ENCODE data around the gene PSKH1.

PSKH1 gene

DNA sequence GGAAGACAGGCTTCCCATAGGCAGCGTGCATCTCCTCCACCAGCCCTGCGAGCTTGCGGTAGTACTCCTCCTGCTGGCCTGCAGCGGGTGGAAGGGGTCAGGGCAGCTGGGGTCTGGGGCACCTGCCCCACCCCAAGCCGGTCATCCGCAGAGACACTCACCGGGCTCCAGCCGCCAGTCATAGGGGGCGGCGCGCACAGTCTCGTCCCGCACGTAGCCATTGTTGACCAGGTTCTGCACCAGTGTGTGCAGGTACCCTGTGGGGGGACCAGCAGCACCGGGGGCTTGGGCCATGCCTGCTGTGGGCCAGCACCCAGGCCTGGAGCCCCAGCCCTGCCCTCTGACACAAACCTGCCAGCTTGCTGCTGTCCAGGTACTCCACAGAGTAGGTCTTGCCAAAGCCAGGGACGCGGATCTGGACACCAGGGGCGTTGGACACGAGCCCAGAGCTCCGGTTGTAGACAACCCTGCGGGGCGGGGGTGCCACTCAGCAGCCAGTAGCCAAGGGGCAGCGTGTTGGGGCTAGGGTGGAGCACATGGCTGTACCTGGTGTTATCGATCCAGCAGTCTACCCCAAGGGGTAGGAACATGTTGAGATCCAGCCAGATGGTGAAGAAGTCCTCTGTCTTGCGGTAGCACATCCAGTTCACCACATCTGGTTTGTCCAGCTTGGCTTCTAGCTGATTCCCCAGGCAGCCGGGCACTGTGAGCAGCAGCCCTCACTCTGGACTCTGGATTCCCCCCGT lies 49.6 kb downstream of the PSKH1 start:
- DNase-seq, result no peak

DNA sequence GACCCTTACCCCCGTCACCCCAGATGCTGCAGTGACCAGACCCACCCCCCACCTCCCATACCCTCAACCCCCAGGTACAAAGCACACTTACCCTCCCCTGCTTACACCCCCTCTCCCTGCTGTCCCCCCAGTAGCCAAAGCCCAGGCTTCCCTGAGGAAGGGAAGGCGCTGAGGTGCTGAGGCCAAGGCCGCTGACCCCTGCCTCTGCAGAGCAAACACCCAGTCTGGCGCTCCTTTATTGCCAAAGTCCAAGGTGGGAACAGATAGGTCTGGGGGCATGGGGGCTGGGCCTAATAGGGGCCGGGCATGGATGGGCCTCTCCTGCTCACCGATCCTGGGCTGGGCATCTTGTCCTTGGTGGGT lies 50.2 kb downstream of the PSKH1 start:
- no peak for DNase-seq

- peak; percentile 92 for DNase-seq
These were observed 50.8 kb downstream of the PSKH1 start, which contains the start of gene LCAT for GRCh38 chr16:67943619-67944504. Gene LCAT, minus strand, starts transcription at chr16:67944120. Its CDS starts 19 bp downstream, at chr16:67944101.

DNA sequence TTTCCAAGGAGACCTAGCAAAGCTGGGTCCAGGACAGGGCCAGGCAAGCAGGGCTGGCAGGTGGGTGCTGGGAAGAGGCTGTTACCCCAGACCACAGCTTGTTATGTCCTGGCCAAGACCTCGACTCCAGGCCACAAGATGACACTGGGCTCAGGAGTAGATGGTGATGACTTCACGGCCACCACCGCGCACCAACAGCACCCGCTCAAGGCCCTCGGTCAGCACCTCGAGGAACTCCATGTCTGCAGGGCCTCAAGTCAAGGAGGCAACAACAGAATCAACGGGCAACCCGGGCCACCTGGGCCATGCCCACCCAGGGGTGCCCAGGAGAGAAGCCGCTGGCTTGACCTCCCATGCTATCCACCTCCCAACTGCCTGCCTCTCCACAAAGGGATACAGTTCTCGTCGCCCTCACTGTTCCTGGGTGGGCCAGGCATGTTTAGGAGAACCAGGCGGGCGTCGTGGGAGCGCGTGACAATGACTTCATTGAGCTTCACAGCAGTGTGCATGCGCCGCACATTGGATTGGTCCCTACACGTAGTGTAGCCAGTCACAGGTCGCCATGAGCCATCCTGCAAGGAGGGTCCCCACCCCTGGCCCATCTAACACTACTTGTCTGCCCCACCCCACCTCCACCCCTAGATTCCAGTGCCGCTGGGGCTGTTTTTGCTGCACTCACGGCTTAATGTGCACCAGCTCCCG lies 51.8 kb downstream of the PSKH1 start:
- no peak for DNase-seq

- no peak for DNase-seq
These were observed 52.4 kb downstream of the PSKH1 start for GRCh38 chr16:67945392-67945933.

- no peak for DNase-seq
These were observed 53.1 kb downstream of the PSKH1 start for GRCh38 chr16:67946128-67946569.

DNA sequence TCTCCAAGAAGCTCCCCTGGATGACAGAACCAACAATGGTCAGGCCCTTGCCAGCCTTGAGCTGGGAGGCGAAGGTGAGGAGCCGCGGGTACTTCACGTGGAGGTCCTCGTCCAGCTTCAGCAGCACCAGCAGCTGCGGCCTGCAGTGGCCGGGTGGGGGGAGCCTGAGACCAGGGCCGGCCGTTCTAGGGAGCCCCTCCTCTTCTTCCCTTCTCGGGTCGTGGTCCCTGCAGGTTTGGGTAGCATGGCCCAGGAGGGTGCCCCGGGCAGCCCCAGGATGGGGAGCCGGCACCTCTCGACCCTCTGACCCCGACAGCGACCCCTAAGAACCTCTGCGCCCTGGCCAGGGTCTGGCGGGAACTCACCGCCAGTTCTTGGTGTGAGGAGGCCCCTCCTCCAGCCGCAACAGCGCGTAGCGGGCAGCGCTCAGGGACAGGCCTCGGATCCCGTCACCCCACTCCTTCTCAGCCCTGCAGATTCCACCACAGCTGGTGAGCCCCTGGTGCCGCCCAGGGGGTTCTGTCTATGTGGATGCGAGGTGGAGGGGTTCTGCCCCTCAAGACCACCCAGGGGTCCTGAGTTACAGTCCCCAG lies 54.0 kb downstream of the PSKH1 start:
- no peak for DNase-seq

DNA sequence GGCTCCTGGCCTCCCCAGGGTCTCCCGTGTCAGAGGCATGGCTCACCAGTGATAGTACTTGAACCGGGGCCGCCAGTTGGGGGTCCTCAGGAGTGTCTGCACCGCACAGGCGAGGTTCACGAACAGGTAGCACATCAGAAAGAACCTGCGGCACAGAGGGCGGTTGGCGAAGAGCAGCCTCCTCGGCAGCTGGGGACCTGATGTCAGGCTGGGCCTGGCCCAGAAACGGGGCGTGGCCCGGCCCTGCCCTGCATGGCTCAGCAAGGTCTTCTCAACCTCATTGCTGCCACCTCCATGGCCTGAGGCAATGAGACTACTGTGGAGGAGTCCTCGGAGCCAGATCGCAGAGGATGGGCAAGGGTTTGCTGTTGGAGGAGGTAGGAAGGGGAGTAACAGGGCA lies 55.0 kb downstream of the PSKH1 start:
- no peak for DNase-seq

GRCh38 chr16:67949645-67950044 lies 56.6 kb downstream of the PSKH1 start:
- DNase-seq, result no peak

DNA sequence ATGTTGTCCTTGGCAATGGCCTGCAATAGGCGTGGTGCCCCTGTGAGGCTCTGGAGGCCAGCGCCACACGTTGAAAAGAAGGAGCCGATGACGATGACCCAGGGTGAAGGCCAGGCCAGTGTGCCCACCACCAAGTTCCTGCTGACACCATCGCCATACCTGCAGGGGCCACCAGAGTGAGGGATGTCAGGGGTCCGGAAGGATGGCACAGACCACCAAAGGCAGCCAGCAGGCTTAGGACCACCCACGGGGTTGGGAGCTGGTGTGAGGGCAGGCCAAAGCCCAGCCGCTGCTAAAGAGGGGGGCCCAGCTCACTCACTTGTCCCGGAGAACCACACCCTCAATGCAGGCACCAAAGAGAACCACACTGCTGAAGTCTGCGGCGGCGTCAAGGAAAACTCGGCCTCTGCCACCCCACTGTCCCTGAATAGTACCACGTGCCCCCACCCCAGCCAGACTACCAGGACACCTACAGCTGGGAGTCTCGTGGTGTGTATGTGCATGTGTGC lies 57.3 kb downstream of the PSKH1 start:
- DNase-seq, result no peak

GRCh38 chr16:67951485-67951884 lies 58.4 kb downstream of the PSKH1 start:
- no peak for DNase-seq

- no peak for DNase-seq
These were observed 60.8 kb downstream of the PSKH1 start for GRCh38 chr16:67953641-67954375.

DNA sequence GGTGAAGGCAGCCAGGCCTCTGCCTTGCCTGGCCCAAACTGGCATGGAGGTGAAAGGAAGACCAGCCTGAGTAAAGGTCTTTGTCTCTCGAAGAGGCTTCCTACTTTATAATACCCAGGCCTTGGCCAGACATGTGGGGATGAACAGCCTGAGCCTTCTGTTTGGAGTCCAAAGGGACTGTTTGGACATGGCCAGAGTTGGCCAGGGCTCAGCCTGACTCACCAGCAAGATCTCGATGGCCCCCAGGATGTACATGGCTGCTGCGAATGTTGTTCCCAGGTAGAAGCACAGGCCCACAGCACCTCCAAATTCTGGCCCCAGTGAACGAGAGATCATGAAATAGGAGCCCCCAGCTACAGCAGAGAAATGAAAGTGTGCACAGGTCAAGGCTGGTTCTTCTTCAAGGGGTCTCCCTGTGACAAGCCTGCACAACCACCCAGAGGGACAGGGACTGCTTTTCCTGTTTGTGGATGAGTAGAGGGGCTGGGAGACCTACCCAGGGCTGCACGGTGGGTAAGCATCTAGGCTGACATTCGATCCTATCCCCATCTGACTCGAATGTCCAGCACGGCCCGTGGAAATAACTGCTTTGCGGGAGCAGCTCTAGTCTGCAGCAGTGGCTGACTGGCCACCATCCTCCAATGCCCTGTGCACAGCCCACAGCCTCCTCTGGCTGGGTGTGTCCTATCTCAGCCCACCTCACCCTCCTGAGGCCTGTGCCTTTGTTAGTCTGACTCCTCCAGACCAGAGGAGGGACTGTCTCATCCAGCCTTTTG lies 61.6 kb downstream of the PSKH1 start:
- DNase-seq, result no peak

GRCh38 chr16:67957622-67958021 lies 64.6 kb downstream of the PSKH1 start:
- DNase-seq, result no peak

- DNase-seq, result no peak
These were observed 66.7 kb downstream of the PSKH1 start for GRCh38 chr16:67959536-67960329.

DNA sequence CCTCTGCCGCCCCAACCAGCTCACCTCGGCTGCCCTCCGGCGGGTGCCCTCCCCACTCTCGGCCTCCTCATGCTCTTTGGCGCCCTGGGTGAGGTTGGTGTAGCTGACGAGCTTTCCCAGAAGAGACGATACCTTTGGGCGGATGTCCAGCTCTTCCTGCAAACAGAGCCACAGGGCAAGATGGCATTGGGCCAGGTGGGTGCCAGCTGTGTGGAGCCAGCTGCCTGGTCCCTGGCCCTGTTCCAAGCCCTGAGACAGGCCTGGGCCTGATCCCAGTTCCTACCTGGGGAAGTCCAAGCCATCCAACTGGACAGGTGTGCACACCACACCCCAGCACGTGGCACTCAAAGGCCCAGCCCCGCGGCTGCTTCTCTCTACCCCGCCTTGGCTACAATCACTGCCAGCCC lies 68.5 kb downstream of the PSKH1 start:
- no peak for DNase-seq

DNA sequence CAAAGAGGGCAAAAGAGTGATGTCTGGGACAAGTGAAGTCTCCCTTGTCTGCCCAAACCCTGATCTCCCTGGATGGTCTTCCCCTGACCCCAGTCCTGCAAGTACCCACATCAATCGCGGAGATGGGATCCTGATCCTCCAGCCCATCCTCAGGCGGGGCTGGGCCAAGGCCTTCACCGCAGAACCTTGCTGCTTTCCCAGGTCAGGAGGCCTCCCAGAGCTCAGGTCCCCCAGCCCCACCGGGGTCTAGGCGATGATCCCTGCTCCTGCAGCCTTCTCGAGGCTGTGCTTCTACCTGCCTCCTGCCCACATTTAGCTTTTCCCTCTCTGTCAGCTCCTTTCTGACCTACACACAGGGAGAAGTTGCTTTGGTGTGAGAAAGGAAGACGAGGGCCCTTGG lies 69.1 kb downstream of the PSKH1 start:
- DNase-seq, result no peak

- DNase-seq, result no peak
These were observed 70.2 kb downstream of the PSKH1 start for GRCh38 chr16:67963292-67963661.

DNA sequence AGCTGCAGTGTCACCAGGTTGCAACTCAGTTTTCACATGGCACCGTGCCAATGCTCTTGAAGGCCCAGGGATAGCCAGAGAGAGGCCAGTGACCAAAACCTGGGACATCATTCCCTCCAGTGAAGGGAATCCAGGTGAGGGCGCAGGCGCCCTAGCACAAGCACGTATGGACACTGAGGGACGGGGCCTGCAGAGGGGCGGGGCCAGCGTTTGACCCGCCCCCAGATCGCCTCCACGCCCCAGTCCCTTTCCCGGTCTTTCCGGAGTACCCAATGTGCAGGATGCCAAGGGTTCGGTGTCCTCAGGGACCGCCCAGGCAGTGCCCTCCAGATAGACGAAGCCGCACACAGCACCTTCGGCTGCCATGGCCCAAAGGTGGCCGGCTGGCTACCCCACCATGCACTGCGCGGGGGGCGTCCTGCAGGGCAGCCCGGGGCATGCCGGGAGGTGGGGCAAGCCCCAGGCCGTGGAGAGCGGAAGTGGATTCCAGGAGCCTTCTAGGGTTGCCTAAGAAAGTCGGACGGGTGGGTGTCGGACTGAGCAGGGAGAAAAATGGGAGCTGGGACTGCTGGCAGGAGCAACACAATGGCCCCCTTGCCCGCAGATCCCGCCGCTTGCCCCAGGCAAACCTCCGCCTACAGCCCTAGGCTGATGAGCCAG lies 70.7 kb downstream of the PSKH1 start:
- DNase-seq, result no peak

All from OCI-M1 (cell line).